NK-92 (cell line): Measurements from ENCODE around the gene CCR7.
A peak's percentile ranks its signal among the peaks of the same experiment; 100 is the strongest.

Experiments used
- DNase-seq: peaks from one replicate; lab custom pipeline; 2025; ENCODE audit not compliant: unreplicated experiment; lab: John Stamatoyannopoulos, UW

The CCR7 gene

DNA sequence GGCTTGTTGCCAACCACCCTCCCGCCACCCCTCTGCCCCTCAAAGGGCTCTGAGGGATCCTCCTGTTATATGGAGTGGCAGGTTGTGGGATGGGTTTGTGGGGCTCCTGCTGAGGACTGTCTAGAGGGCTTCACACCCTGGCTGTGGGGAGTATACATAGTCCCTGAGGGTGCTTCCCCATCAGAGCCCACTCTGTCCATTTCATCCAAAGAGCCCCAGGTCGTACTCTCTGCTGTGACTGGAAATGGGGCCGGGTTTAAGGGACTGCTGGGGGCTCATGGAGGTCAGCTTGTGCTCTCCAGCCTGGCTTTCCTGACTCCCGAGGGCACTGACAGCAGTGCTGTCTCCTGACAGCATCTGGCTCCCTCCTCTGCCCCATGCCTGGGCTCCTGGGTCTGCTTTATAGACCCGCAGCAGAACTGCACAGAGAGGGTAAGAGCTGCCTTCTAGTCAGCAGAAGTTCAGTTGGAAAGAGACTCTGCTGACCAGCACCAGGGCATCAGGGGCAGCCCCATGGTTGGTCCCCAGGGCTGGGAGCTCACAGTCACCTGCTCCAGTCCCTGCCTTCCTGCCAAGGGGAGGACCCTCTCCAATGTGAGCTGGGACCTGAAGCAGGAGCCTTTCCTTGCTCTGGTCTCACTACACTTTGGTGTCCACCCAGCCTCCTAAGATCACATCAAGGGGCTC lies 46.0 kb downstream of the CCR7 start:
- DNase-seq, result no peak

DNA sequence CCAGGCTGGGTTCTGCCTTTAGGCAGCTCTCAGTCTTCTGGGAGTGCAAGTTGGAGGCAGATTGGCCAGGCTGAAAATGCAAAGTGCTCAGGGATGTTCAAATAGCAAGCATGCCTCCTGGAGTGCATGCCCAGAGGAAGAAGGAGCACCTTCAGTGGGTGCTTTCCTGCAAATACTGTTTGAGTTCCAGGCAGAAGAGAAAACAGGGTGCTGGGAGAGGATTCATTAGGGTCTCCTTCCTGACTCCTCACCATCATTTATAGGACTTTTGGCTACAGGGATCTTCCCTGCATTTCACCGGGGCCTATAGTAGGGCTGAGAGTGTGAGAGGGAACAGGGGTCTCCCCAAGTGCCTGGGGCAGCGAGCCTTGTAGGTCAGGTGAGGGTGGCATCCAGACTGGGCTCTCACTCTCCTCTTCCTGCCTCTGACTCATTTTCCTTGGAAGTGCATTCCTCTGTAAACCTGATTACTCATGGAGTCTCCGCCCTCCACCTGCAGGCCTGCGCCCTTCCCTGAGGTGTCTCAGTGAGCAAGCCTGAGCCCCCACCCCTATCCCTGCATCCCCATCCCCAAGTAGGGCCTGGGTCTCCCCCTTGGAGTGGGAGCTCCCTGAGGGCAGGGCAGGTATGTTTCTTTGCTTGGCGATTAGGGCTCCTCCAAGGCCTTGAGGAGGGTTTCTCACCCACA lies 46.7 kb downstream of the CCR7 start:
- DNase-seq, result no peak

DNA sequence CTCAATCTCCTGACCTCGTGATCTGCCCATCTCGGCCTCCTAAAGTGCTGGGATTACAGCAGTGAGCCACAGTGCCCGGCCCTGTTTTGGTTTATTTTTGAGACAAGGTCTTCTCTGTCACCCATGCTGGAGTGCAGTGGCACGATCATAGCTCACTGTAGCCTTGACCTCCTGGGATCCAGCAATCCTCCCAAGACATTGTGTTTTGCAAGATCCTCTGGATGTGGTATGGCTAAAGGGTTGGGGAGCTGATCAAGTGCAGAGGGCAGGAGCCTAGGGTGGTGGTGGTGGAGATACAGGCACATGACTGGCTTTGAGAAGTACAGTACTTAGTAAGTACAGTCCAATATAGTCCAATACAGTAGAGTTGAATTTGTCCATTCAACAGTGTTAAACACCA lies 47.3 kb downstream of the CCR7 start:
- no peak for DNase-seq

DNA sequence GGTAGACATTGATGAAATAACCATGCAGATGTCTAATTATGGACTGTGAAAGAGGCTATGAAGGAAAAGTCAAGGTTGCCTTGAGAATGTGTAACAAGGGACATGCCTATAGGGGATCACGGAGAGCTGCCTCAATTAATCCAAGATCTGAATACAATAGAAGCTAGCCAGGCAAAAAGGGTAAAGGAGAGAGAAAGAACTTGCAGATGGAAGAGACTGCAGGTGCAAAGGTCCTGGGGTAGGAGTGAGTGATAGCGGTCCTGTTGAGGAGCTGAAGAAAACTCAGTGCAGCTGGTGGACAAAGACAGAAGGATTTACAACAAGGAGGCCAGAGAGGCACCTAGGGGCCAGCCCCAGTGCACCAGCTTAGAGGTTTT lies 48.0 kb downstream of the CCR7 start:
- DNase-seq, result no peak

DNA sequence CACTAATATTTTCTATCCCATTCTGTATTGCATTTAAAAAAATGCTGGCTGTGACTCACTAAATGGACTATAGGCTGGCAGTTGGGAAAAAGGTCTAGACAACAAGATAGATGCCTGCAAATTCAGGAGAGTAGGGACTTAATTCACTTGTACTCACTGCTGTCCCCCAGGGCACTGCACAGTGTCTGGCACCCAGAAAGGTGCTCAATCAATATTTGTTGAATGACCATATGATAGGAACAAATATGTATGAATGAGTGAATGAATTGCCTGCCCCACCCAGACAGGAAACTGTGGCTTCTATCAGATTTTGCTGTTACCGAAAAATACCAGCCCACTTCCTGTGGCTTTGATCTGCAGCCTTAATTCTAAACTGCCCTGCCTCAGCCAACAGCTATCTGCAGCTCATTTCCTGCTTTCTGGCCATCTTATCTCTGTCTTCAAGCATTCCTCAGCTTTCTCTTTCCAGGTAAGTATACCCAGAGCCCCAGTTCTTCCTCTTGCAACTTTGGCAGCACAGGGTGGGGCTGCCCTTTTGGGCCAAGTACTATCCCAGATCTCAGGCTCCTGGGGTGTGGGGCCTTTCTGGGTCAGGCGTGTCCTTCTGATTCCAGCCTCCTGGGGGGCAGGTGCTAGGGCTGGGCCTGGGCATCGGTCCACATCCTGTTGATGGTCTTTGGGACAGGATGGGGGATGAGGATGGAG lies 48.5 kb downstream of the CCR7 start:
- peak; percentile 16 for DNase-seq

DNA sequence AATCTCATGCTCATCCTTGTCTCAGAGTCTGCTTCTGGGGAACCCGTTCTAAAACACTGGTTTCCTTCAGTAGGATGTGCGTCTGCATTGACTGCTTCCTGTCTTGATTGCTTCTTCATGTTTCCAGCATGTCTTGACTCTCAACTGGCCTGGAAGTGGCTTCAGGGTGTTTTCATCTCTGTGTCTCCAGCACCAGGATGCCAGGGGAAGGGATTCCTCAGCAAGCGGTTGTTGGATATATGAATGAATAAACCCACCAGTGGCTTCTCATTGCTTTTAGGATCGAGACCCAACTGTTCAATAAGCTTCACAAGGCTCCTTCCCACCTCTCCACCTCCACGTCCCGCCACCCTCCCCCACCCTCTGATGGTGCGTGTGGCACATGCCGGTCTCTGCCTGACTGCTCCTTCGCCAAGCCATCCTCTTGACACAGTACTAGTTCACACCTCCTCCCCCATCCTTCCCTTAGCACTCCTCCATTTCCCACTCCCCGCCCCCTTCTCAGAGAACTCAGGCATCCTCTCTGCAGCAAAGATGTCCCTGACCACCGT lies 49.7 kb downstream of the CCR7 start:
- no peak for DNase-seq

DNA sequence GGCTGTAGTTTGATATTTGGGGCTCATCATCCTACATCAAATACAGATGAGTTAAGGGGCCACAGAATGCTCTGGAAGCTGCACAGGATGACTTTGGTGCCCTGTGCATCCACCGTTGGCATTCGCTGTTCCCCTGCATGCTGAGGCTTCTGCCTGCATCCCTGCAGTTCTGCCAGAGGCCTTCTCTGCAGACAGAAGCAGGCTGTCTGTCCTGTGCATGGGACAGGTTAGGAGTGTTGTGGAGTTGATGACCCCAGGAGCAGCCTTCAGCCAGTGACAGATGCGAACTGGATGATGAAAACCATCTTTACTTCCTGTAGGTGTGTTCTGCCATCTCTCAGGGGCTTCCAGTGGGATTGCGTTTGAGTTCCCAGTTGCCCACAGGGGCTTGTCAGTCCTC lies 50.3 kb downstream of the CCR7 start:
- DNase-seq, result no peak

DNA sequence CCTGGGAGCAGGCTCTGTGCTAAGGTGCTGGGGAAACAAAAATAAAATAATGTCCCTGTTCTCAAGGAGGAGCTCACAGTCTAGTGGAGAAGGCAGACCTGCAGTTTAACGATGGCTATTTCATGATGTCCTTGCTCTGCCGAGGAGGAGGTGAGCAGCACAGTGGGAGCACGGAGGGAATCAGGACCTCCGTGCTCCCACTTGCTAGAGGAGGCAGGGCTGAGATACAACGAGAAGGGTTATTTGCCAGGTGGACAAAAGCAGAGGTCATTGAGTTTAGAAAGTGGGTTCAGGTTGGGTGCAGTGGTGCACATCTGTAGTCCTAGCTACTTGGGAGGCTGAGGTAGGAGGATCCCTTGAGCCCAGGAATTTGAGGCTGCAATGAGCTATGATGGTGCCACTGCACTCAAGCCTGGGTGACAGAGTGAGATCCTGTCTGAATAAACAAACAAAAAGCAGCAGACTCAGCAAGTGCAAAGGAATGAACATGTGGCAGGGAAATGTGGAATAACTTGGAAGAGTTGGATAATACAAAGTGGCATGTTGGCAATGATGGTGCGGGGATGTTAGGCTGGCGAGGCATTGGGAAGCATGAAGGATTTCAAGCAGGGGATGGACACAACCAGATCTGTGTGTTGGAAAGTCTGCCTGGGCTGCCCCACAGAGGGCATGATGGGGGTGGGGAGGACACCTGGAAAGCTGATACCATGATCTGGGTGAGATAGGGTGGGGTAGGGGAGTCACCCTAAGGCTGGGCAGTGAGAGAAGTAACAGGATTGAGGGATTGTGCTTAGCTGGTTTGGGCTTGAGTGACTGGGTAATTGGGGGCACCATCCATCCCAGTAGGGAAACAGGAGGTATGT lies 51.0 kb downstream of the CCR7 start:
- no peak for DNase-seq

DNA sequence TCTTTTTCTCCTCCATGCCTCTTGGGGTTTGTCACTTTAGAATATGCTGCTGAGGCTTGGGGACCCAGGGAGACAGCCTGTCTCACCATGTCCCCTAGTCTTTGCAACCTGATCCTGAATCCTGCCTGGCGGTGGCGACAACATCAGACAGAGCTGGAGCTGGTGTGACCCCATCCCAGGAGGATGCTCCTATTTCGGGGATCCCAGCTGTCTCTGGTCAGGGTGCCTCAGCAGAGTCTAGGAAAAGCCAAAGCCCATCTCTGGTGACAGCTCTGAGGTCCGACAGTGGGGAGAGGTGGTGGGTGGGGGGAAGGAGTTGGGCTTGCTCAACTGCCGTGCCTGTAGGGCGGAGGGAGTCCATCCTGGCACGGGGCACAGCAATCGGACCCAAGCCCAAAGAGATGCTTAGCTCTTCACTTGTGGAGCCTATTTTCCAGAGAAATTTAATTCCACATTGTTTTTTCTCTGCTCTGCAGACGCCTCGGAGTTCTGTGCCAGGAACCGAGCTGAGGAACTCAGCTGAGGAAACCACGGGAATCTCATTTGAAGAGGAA lies 53.5 kb downstream of the CCR7 start:
- DNase-seq, result no peak

DNA sequence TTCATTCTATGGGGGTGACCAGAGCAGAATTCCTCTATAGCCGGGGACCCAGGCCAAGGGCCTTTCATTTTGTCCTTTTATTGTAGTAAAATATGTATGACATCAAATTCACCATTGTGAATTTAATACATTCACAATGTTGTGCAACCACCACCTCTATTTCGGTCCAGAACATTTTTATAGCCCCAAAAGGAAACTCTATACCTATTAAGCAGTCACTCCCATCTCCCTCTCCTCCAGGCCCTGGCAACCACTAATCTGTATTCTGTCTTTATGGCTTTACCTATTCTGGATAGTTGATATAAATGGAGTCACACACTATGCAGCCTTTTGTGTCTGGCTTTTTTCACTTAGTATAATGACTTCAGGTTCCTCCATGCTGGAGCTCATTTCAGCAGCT lies 54.1 kb downstream of the CCR7 start:
- no peak for DNase-seq

DNA sequence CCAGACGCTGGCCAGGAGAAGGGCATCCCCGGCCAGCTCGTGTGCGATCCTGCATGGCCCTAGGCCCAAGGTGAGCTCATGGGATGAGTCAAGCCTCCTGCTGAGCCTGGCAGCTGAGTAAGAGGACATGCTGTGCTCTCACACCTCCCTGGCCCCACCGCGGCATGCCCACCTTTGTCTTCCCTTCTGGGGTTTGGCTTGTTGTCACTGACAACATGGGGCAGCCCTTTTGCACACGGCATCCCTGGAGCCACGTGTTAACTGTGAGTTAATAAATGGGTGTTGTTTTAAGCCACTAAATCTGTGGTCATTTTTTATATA lies 55.0 kb downstream of the CCR7 start:
- DNase-seq, result no peak

DNA sequence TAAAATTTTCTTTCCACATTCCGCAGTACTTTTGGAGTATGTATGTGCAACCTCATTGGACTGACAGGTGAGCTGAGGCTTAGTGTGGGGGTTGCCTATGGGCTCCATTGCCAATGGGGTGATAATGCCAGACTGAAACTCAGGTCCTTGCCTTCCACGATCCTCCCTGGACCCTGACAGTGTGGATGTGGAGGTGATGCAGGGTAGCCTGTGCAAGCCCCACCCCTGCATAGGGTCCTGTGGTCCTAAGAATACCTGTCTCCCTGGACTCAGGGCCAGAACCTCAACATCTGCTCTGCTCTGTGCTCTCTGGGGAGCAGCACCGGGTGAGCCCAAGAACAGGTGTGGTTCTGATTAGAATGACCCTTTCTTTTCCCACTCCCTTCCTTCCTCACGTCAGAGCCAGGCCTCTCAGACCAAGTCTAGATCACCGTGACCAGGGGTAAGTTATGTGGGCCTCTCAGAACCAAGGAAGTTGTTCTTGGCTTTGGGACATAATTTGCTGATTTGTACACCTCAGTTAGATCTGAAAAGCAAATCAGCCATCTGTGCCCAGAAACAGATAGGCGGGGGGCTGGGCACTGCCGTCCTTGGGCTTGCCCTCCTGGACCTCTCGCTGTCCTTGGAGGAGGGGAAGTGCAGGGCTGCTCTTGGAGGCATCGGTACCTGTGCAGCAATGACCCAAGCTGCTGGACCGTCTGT lies 55.5 kb downstream of the CCR7 start:
- no peak for DNase-seq

DNA sequence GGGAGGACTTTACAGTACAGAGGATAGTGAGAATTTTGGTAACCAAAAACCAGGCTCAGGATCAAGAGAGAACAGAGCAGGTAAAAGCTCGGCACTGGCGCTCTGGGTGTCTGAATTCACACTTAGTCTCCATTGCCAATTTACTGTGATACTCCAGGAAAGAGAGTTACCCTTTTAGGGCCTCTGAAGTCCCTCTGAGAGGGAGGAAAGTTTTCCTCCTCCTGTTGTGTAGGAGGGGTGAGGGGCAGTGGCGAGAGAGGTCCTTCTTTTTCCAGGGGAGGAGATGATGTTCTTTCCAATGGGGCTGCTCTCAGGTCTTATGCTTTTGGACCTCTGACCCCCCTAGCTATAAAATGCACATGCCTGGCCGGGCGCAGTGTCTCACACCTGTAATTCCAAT lies 58.5 kb downstream of the CCR7 start:
- DNase-seq, result no peak
